HG03159 (cell line): Measurements from ENCODE around the gene LYRM4.
A peak's percentile ranks its signal among the peaks of the same experiment; 100 is the strongest.

ENCODE experiments used
- ATAC-seq: cut with Tn5 transposase; IDR thresholded peaks from one replicate; pipeline ENCODE4 v1.9.1; 2021; ENCODE audit warnings: mild to moderate bottlenecking, moderate library complexity; ENCODE audit not compliant: unreplicated experiment

LYRM4 gene

DNA sequence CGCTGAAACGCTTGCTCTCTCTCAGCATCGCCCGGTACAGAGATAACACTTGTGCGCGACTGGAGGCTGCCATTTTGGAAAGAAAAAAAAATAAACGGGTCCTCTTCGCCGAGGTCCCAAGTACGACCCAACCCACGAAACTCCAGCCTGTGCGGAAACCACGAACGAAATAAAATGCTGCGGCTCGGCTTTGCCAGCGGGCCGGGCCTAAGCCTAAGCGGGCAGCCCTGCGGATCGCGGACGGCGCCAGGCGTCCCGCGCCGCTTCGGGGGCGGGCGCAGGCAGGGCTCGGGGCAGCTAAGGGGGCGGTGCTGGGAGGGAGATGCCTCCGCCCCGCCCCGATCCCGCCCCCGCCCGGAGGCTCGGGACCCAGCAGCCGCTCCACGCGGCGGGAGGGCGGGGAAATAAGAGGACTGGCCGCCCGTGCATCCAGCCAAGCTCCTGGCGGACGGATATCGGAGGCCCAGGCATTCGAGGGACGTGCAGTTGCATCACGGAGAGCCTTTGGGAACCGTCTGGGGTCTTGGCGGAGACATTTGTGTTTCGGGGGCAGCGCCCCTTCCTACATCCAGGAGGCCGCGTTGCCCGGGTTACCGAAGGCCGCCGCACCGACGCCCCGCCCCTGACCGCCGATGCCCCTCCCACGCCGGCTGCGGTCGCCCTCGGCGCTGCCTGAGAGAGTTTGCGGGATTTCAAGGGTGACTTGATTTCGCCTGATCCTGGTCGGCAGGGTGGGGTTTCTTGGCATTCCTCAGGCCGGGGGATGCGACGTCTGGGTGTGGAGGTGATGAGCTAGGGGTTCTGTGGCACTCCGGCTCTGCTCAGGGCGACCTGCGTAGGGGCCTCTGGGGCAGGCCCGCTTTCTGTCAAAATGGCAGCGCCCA is at the start of gene LYRM4, which contains the start of gene FARS2:
Gene LYRM4, minus strand, starts transcription at position 290 of the 884 bp plus-strand sequence. Its CDS starts 217 bp downstream, at position 73.
Gene FARS2, plus strand, starts transcription at position 853 of the 884 bp plus-strand sequence.
- peak; percentile 76 for ATAC-seq

- no peak for ATAC-seq
Measured at GRCh38 chr6:5308066-5308465, 47.3 kb upstream of the LYRM4 start.

- ATAC-seq = no peak
Measured at GRCh38 chr6:5307058-5307457, 46.3 kb upstream of the LYRM4 start.

GRCh38 chr6:5305968-5306626 is 45.3 kb upstream of the LYRM4 start:
- ATAC-seq = no peak

GRCh38 chr6:5303682-5304081 is 42.9 kb upstream of the LYRM4 start:
- ATAC-seq = no peak

DNA sequence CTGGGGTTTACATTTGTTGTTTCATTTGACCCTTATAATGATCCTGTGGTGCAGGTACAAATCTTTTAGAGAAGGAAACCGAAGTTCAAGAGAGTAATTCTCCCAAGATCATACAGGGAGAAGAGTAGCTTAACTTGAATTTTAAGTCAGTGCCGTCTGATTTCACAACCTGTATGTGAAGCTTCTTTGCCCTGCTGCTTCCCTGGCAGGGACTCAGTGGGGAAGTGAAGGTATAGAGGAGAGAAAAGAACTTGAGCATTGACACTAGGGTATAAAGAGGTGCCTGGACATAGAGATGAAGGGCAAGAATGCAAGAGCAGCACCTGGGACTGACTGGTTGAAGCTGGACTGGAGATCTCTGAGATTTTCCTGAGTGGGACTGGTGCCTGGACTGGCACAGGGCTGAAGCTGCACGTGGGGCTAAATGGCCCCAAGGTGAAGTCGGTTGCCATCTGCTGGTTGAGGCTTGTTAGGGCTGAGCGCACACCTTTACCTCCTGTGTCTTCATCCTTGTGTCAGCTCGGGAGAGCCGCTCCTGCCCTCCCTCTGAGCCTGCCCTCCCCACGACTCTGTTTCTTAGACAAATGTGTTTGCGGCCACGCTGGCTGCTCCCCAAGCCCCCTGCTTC is 42.4 kb upstream of the LYRM4 start:
- ATAC-seq = peak; percentile 72

GRCh38 chr6:5302220-5302946 is 41.6 kb upstream of the LYRM4 start:
- ATAC-seq = peak; percentile 89

DNA sequence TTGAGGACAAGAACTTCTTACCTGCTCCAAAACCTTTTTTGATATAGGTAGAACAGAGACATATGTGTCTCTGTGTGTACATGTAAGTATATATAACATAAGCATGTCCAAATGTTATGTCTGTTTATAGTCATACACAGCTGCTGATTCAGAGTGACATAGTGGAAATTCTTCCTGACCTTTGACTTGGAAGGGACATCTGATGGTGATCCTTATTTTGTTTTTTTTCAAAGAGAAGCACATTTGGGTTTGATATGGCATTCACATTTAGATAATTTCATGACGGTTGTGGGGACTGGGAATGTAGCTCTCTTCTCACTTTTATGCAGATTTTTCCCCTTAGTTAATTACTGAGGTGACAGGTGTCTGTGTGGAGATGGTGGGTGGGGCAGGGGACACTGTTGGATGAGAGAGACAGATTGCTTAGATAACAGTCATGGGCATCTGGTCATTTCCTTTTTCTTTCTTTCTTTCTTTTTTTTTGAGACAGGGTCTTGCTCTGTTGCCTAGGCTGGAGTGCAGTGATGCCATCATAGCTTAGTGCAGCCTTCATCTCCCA is 39.5 kb upstream of the LYRM4 start:
- no peak for ATAC-seq

DNA sequence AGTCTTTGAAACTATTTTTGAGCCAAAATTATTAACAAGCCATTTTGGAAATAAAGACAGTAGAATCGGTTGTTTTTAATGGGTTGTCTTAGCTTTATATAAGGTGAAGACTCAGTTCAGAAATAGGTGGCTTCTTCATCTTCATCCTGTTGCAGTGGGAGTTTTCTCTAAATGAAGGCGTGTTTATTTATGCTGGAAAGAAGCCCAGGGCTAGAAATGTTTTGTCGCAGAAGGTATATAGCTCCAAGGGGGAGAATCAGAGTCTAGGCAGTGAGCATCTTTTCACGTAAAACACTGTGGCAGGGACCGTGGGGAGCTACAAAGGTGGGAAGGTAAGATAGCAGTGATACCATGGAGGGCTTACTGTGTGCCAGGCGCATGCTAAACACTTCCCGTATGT is 34.9 kb upstream of the LYRM4 start:
- no peak for ATAC-seq

DNA sequence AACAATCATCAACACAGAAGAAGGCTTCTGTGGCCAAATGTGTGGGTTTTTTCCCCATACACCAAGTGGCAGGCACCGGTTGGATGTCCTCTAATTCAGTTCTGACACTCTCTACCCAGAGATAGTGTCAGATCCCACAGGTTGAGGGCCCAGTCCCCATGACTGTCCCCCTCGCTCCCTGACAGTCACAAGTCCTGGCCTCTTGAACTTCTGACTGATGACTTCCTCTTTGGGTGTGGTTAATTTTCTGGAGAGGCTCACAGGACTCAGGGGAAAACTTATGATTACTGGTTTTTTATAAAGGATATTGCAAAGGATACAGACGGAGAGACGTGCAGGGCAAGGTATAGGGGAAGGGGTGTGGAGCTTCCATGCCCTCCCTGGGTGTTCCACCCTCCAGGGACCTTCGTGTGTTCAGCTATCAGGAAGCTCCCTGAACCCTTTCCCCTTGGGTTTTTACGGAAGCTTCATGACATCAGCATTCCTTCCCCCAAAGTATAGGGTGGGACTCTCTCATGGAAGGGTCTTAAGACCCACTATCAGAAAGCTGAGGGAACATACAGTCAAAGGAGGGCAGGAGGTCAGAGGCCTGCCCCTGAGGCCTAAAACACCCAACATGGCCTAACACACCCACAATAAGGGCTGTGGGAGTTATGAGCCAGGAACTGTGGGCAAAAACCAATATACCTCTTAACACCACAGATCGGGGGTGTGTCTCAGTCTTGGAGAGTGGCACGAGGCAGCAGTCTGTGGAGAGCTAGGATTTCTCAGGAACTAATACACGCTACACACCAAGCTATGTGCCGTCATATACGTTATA is 33.9 kb upstream of the LYRM4 start:
- no peak for ATAC-seq

DNA sequence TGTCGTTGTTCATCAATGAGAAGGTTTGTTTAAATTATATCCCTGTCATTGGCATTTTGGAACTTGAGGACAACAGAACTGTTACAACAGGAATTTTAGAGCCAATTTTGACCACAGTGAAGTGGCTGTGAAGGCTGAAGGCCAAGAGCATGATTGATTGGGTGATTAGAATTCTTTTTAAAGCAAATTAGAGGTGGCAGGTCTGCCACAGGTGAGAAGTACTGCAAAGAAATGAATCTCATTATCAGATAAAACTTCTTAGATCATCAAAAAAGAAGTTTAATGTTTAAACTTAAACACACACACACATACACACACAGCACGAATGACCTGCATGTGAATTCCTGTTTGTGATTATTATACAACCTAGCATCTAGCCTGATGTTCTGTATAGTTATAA is 32.9 kb upstream of the LYRM4 start:
- ATAC-seq = no peak

DNA sequence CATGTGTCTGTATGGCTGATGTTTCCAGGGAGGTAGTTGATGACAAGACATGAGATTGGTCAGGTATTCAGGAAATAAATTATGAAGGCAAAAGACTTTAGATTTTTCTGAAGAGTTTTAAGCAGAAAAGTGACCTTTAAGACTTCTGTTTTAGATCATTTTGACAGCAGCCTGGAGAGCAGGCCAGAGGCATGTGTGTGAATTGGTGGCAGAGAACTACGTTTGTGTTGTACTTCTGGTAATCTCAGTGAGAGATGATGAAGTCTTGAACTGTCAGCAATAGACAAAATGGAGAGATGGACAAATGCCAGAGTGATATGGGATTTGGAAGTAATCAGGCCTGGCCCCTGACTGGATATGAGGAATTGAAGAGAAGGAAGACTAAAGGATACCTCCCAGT is 31.4 kb upstream of the LYRM4 start:
- ATAC-seq = no peak

DNA sequence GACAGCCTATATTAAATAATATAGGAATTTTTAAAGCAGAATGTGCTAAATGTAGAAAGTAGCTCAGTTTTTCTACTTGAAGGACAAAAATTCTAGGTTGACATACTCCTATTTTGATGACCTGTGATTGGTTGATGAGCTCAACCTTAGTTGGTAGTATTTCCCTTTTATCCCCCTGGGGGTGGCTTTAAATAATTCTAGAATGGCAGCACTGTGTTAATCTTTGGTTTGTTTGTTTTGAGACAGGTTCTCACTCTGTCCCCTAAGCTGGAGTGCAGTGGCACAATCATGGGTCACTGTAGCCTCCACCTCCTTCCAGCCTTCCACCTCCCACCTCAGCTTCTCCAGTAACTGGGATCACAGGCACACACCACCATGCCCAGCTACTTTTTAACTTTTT is 29.8 kb upstream of the LYRM4 start:
- ATAC-seq = no peak

GRCh38 chr6:5290097-5290496 is 29.3 kb upstream of the LYRM4 start:
- ATAC-seq = no peak

GRCh38 chr6:5287966-5288297 is 27.2 kb upstream of the LYRM4 start:
- ATAC-seq = no peak

DNA sequence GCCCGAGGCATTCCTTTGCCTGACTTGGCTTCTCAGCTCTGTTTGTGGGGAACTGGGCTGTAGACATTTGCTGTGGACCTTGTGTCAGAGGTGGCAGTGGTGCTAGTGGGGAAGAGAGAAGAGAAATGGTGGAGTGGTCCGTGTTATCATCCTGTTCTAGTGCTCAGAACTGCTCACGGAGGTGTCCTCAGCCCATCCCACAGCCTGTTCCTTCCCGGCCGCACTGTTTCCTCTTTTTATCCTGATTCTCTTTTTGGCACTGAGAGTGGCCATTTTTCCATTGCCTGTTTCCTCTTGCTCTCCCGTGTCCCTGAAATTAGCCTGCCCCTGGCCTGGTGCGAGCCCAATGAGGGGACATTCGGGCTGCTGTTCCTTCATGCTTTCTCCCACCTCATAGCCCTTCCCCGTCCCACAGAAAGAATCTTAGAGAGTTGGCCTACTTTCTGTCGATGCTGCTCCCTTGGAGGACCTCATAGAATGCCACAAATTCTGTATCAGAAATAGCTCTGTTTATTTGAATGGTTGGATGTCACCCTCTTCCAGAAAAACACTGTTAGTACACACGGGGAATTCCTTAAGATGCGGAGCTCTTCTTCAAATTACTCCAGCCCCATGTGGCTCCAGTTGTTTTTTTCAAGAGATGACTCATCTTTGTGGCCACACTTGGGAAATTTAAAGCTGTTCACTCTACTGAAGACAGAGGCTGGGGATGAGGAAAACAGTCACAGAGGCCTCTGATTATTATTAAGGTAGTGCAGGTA is 26.6 kb upstream of the LYRM4 start:
- ATAC-seq = no peak

DNA sequence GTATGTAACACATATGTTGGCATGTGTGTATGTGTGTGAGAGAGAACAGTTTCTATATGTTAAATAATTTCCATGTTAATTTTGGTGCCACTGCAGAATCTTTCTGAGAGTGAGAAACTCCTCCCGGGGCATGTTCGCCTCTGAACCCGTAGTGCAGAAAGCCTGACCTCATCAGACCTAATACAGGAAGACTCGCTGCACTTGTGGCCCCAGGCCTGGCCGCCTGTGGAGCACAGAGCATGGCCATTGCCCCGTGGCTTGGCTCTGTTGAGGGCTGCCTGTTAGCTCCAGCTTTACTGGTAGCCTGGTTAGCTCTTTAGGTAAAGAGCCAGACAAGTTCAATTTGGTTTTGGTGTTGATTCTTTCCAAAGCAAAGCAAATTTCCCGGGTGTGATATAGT is 26.0 kb upstream of the LYRM4 start:
- ATAC-seq = no peak

- ATAC-seq = no peak
Measured at GRCh38 chr6:5285526-5285925, 24.8 kb upstream of the LYRM4 start.

GRCh38 chr6:5285081-5285480 is 24.3 kb upstream of the LYRM4 start:
- ATAC-seq = no peak
